Neural progenitor cell (in vitro differentiated cells): ENCODE results near the gene PIRT. TPM values are rescaled to one million over a fixed set of nuclear protein-coding genes. Genes with fewer than 3 reads are reported as not detected.

Experiments
- DNase-seq: peaks from one replicate; pipeline ENCODE4 v3.0.0-alpha.2; 2016; ENCODE audit warnings: low spot score
- H2AFZ ChIP-seq: fragments of 200-600 bp; sonication (generic); replicated peaks from 2 replicates; pipeline ENCODE4 v1.6.1; 2016; ENCODE audit warnings: antibody characterized with exemption
- H3F3A ChIP-seq: fragments of 200-600 bp; sonication (generic); 2 replicates; pipeline ENCODE4 v1.6.1; 2016; ENCODE audit warnings: antibody characterized with exemption, low read depth
- H3K27ac ChIP-seq: fragments of 200-600 bp; sonication (generic); 2 replicates; pipeline ENCODE4 v1.5.1; 2016; ENCODE audit warnings: mild to moderate bottlenecking
- H3K27me3 ChIP-seq: fragments of 200-600 bp; sonication (generic); 2 replicates; pipeline ENCODE4 v1.6.1; 2016; ENCODE audit warnings: mild to moderate bottlenecking, moderate library complexity
- H3K36me3 ChIP-seq: fragments of 200-600 bp; sonication (generic); 2 replicates; pipeline ENCODE4 v1.5.1; 2016
- H3K4me1 ChIP-seq: fragments of 200-600 bp; sonication (generic); 2 replicates; pipeline ENCODE4 v1.6.1; 2016; ENCODE audit warnings: mixed run types
- H3K4me2 ChIP-seq: fragments of 200-600 bp; sonication (generic); 2 replicates; pipeline ENCODE4 v1.6.1; 2016
- H3K4me3 ChIP-seq: fragments of 200-600 bp; sonication (generic); 2 replicates; pipeline ENCODE4 v1.5.1; 2016
- H3K79me2 ChIP-seq: fragments of 200-600 bp; sonication (generic); 2 replicates; pipeline ENCODE4 v1.6.1; 2016; ENCODE audit warnings: low read depth
- H3K9ac ChIP-seq: fragments of 200-600 bp; sonication (generic); 2 replicates; pipeline ENCODE4 v1.6.1; 2016
- H3K9me3 ChIP-seq: fragments of 200-600 bp; sonication (generic); 2 replicates; pipeline ENCODE4 v1.5.1; 2016; ENCODE audit warnings: low read depth
- H4K20me1 ChIP-seq: fragments of 200-600 bp; sonication (generic); 2 replicates; pipeline ENCODE4 v1.6.1; 2016; ENCODE audit warnings: low read depth
- H3K27ac Mint-ChIP-seq: 3 replicates; pipeline ENCODE4 v1.8.0; 2021; ENCODE audit warnings: mixed read lengths
- H3K27me3 Mint-ChIP-seq: 2 replicates; pipeline ENCODE4 v1.8.0; 2022; ENCODE audit warnings: low read depth, mild to moderate bottlenecking, inconsistent platforms, moderate library complexity, mixed read lengths; ENCODE audit not compliant: insufficient read depth
- H3K36me3 Mint-ChIP-seq: 3 replicates; pipeline ENCODE4 v1.8.0; 2021; ENCODE audit warnings: mixed read lengths
- H3K4me1 Mint-ChIP-seq: 3 replicates; pipeline ENCODE4 v1.8.0; 2021; ENCODE audit warnings: mixed read lengths
- H3K4me3 Mint-ChIP-seq: 3 replicates; pipeline ENCODE4 v1.8.0; 2021; ENCODE audit warnings: mild to moderate bottlenecking, moderate library complexity, mixed read lengths
- H3K9me3 Mint-ChIP-seq: 3 replicates; pipeline ENCODE4 v1.8.0; 2020; ENCODE audit warnings: mixed read lengths
- CTCF ChIP-seq: fragments of 200-600 bp; sonication (generic); IDR thresholded peaks from 2 replicates; pipeline ENCODE4 v1.5.1; 2017; ENCODE audit warnings: antibody characterized with exemption, mild to moderate bottlenecking
- EZH2 ChIP-seq: fragments of 200-600 bp; sonication (generic); IDR thresholded peaks from 2 replicates; pipeline ENCODE4 v1.6.1; 2017; ENCODE audit warnings: antibody characterized with exemption, mild to moderate bottlenecking, moderate library complexity
- EZH2phosphoT487 ChIP-seq: fragments of 200-600 bp; sonication (generic); IDR thresholded peaks from 2 replicates; pipeline ENCODE4 v1.6.1; 2017; ENCODE audit warnings: antibody characterized with exemption
- total RNA-seq: library from RNA; depleted of rRNA; stranded (reverse); fragments of >200 nt; gene quantifications from 2 replicates; pipeline ENCODE4 v1.2.3, GENCODE V29; 2015; ENCODE audit warnings: low replicate concordance

PIRT gene
- total RNA-seq, 1 donor from 2014 or later: not detected

GRCh38 chr17:10785295-10785694 is 52.6 kb downstream of the PIRT start:
- Mint-ChIP-seq H3K4me1 (peaks cover 27% of the 10 kb centered on the region), H3K9me3 (peaks cover 5% of the 10 kb centered on the region), H3K27ac (no peak overlapping the region), H3K27me3 (peaks cover 13% of the 10 kb centered on the region), H3K36me3 (no peaks in the 10 kb centered on the region), H3K4me3 (no peak overlapping the region)
- Histone ChIP-seq H3K4me2 (no peak overlapping the region), H2AFZ (no peak overlapping the region), H4K20me1 (no peaks in the 10 kb centered on the region), H3K79me2 (no peaks in the 10 kb centered on the region), H3K9ac (no peak overlapping the region), H3K4me3 (no peak overlapping the region), H3F3A (no peaks in the 10 kb centered on the region), H3K9me3 (no peaks in the 10 kb centered on the region), H3K27me3 (no peaks in the 10 kb centered on the region), H3K4me1 (peaks cover 8% of the 10 kb centered on the region), H3K27ac (no peak overlapping the region), H3K36me3 (no peaks in the 10 kb centered on the region)
- DNase-seq: no peak
- TF ChIP-seq EZH2phosphoT487: no peak
- TF ChIP-seq CTCF: no peak
- no peak for TF ChIP-seq EZH2

- H4K20me1 ChIP-seq: no peaks in the 10 kb centered on the region
- H3K27ac Mint-ChIP-seq: no peak overlapping the region
These were observed 58.3 kb downstream of the PIRT start for GRCh38 chr17:10779609-10780008.

GRCh38 chr17:10777890-10778289 is 60.0 kb downstream of the PIRT start:
- Histone ChIP-seq H3K27ac (no peak overlapping the region), H3K36me3 (no peaks in the 10 kb centered on the region), H3F3A (peaks cover 10% of the 10 kb centered on the region), H3K9ac (no peak overlapping the region), H3K4me3 (no peak overlapping the region), H3K9me3 (no peaks in the 10 kb centered on the region), H3K79me2 (no peaks in the 10 kb centered on the region), H3K4me2 (no peak overlapping the region), H4K20me1 (peaks cover 9% of the 10 kb centered on the region), H2AFZ (no peak overlapping the region), H3K27me3 (no peaks in the 10 kb centered on the region), H3K4me1 (peaks cover 7% of the 10 kb centered on the region)
- Mint-ChIP-seq H3K36me3 (no peaks in the 10 kb centered on the region), H3K27ac (no peak overlapping the region), H3K27me3 (peaks cover 17% of the 10 kb centered on the region), H3K4me3 (no peak overlapping the region), H3K9me3 (peaks cover 19% of the 10 kb centered on the region), H3K4me1 (peaks cover 16% of the 10 kb centered on the region)
- TF ChIP-seq EZH2phosphoT487 (no peak), EZH2 (no peak), CTCF (no peak)
- no peak for DNase-seq

More at GRCh38 chr17:10779609-10780008, 58.3 kb downstream of the PIRT start:
- no peaks in the 10 kb centered on the region for H3K9me3 ChIP-seq
- no peak overlapping the region for H3K4me3 ChIP-seq
- Mint-ChIP-seq H3K4me3 (no peak overlapping the region), H3K4me1 (peaks cover 3% of the 10 kb centered on the region), H3K36me3 (no peaks in the 10 kb centered on the region), H3K9me3 (peaks cover 16% of the 10 kb centered on the region), H3K27me3 (peaks cover 13% of the 10 kb centered on the region)
- H3K79me2 ChIP-seq: no peaks in the 10 kb centered on the region
- DNase-seq: no peak
- no peak overlapping the region for H3K27ac ChIP-seq
- TF ChIP-seq EZH2phosphoT487 (no peak), EZH2 (no peak), CTCF (no peak)
- H3K4me1 ChIP-seq: no peaks in the 10 kb centered on the region
- no peaks in the 10 kb centered on the region for H3K36me3 ChIP-seq
- no peaks in the 10 kb centered on the region for H3K27me3 ChIP-seq
- H3K4me2 ChIP-seq: no peak overlapping the region
- H3F3A ChIP-seq: no peaks in the 10 kb centered on the region
- H2AFZ ChIP-seq: no peak overlapping the region
- H3K9ac ChIP-seq: no peak overlapping the region
